GM12878 (cell line): ENCODE measurements around the gene ARL5C.
"Not testable (repeated sequence)": the region's sequence is repeated elsewhere in the genome, so short reads cannot be mapped to it uniquely, and the experiment has no call there.

ENCODE experiments used
- CBX3 ChIP-seq: fragments of 200-600 bp; sonication (generic); IDR thresholded peaks from 2 replicates; pipeline ENCODE4 v1.6.1; 2016; ENCODE audit warnings: low read depth, borderline replicate concordance
- CTCF ChIP-seq, 3 experiments: IDR thresholded peaks in 2 of 3; conservative IDR thresholded peaks in 1 of 3; 2 replicates each; pipeline ENCODE4 v1.5.1; 2011; ENCODE audit warnings: low read depth in 3 of 3, low read length in 3 of 3, mild to moderate bottlenecking in 3 of 3, control low read depth in 2 of 3, moderate library complexity in 2 of 3, inconsistent platforms in 1 of 3, mixed read lengths in 1 of 3; ENCODE audit not compliant: control insufficient read depth in 2 of 3, insufficient read depth in 1 of 3; ENCODE audit errors: extremely low read depth in 1 of 3
- RBBP5 ChIP-seq: fragments of 200-600 bp; sonication (generic); conservative IDR thresholded peaks from 2 replicates; pipeline ENCODE4 v1.6.1; 2016
- TARDBP ChIP-seq: IDR thresholded peaks from 2 replicates; pipeline ENCODE4 v1.6.1; 2016; ENCODE audit warnings: borderline replicate concordance

GRCh38 chr17:39168503-39168902 is 2.5 kb upstream of the ARL5C start:
- not testable (repeated sequence) for TF ChIP-seq CBX3; RBBP5; CTCF (IDR thresholded peaks at IDR 0.05 in 2 of 3, conservative IDR thresholded peaks at IDR 0.05 in 1 of 3; ENCODE audit: control insufficient read depth in 2 of 3, extremely low read depth in 1 of 3, insufficient read depth in 1 of 3, low read depth in 3 of 3, low read length in 3 of 3); TARDBP
